Measurements from ENCODE around the gene PTMS. TPM values are rescaled to one million over a fixed set of nuclear protein-coding genes. Genes with fewer than 3 reads are reported as not detected.

PTMS gene
- total RNA-seq, 1 donor = 1.9 TPM

DNA sequence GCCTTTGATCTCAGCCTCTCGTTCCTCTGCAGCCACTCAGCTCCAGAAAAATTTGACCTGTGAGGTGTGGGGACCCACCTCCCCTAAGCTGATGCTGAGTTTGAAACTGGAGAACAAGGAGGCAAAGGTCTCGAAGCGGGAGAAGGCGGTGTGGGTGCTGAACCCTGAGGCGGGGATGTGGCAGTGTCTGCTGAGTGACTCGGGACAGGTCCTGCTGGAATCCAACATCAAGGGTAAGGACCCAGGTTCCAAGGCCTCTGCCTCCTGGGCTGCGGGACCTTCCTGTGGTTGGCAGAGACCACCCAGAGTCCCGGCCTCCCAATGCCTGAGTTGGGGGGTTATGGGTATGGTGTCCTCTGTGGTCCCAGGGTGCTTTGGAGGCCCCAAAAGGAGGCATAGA lies 50.9 kb downstream of the PTMS start:
- H3K9me3 ChIP-seq (ENCODE audit: low read depth, low read length) = no peaks in the 10 kb centered on the region
- no peak overlapping the region for H3K4me3 ChIP-seq (ENCODE audit: low read length)
- peaks cover 28% of the 10 kb centered on the region for H3K4me1 ChIP-seq (ENCODE audit: insufficient read depth, low read length)
- H3K27me3 ChIP-seq (ENCODE audit: insufficient read depth, low read length) = peaks cover 2% of the 10 kb centered on the region

DNA sequence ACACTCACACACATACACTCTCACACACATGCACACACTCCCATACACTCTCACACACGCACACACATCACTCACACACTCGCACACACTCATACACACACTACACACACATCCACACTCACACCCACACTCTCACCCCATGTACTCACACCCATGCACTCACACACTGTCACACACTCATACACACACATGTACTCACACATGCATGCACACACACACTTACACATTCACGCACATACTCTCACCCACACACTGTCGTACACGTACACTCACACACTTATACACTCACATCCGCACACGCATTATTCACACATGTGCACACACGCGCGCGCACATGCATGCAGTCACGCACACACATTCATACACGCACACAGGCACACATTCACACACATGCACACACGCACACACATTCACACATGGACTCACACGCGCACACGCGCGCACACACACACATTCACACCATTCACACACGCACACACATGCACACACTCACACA lies 51.5 kb downstream of the PTMS start:
- H3K4me1 ChIP-seq (ENCODE audit: insufficient read depth, low read length) = peaks cover 25% of the 10 kb centered on the region
- H3K9me3 ChIP-seq (ENCODE audit: low read depth, low read length) = no peaks in the 10 kb centered on the region
- H3K4me3 ChIP-seq (ENCODE audit: low read length) = no peak overlapping the region
- peaks cover 5% of the 10 kb centered on the region for H3K27me3 ChIP-seq (ENCODE audit: insufficient read depth, low read length)

DNA sequence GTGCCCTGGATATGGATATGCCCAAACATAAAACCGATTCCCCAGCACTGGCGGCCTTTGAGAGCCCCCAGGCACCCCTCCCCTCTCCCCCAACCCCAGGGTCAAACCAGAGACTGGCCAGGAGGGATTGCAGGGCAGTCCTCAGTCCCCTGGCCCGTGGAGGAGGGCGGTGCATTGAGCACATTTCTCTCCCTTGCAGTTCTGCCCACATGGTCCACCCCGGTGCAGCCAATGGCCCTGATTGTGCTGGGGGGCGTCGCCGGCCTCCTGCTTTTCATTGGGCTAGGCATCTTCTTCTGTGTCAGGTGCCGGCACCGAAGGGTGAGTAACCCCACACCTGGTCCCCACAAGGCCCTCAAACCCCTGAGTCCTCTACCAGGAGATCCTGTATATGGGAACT lies 52.1 kb downstream of the PTMS start:
- H3K4me1 ChIP-seq (ENCODE audit: insufficient read depth, low read length) = peaks cover 20% of the 10 kb centered on the region
- no peaks in the 10 kb centered on the region for H3K9me3 ChIP-seq (ENCODE audit: low read depth, low read length)
- no peak overlapping the region for H3K4me3 ChIP-seq (ENCODE audit: low read length)
- H3K27me3 ChIP-seq (ENCODE audit: insufficient read depth, low read length) = peaks cover 5% of the 10 kb centered on the region

DNA sequence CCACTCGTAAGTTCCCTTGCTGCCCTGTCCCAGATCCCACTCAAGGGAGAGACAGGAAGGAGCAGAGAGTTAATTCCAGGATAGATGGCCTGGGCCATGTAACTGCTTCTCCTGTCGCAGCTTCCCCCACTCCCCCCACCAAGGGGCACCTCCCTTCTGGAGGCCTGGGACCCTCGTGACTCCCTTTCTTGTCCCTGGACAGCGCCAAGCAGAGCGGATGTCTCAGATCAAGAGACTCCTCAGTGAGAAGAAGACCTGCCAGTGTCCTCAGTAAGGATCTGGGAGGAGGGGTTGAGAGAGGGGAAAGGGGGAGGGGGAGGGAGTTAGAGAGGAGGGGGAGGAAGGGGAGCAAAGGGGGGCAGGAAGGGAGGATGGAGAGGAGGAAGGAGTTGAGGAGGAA lies 52.5 kb downstream of the PTMS start:
- Histone ChIP-seq H3K27me3 (ENCODE audit: insufficient read depth, low read length) (peaks cover 5% of the 10 kb centered on the region), H3K9me3 (ENCODE audit: low read depth, low read length) (no peaks in the 10 kb centered on the region), H3K4me1 (ENCODE audit: insufficient read depth, low read length) (peaks cover 20% of the 10 kb centered on the region), H3K4me3 (ENCODE audit: low read length) (no peak overlapping the region)

DNA sequence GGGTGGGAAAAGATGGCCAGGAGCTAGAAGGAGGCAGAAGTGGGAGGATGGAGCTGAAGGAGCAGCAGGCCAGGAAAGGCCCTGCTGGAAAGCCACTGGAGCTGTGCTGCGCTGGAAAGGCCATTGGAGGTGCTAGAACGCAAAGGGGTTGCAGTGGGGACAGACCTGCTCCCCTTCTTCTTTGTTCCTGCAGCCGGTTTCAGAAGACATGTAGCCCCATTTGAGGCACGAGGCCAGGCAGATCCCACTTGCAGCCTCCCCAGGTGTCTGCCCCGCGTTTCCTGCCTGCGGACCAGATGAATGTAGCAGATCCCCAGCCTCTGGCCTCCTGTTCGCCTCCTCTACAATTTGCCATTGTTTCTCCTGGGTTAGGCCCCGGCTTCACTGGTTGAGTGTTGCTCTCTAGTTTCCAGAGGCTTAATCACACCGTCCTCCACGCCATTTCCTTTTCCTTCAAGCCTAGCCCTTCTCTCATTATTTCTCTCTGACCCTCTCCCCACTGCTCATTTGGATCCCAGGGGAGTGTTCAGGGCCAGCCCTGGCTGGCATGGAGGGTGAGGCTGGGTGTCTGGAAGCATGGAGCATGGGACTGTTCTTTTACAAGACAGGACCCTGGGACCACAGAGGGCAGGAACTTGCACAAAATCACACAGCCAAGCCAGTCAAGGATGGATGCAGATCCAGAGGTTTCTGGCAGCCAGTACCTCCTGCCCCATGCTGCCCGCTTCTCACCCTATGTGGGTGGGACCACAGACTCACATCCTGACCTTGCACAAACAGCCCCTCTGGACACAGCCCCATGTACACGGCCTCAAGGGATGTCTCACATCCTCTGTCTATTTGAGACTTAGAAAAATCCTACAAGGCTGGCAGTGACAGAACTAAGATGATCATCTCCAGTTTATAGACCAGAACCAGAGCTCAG lies 53.2 kb downstream of the PTMS start:
- no peak overlapping the region for H3K4me3 ChIP-seq (ENCODE audit: low read length)
- H3K4me1 ChIP-seq (ENCODE audit: insufficient read depth, low read length) = peaks cover 20% of the 10 kb centered on the region
- no peaks in the 10 kb centered on the region for H3K9me3 ChIP-seq (ENCODE audit: low read depth, low read length)
- peaks cover 5% of the 10 kb centered on the region for H3K27me3 ChIP-seq (ENCODE audit: insufficient read depth, low read length)

DNA sequence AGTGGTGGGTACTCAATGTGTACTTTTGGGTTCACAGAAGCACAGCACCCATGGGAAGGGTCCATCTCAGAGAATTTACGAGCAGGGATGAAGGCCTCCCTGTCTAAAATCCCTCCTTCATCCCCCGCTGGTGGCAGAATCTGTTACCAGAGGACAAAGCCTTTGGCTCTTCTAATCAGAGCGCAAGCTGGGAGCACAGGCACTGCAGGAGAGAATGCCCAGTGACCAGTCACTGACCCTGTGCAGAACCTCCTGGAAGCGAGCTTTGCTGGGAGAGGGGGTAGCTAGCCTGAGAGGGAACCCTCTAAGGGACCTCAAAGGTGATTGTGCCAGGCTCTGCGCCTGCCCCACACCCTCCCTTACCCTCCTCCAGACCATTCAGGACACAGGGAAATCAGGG lies 54.0 kb downstream of the PTMS start:
- no peak overlapping the region for H3K4me3 ChIP-seq (ENCODE audit: low read length)
- peaks cover 5% of the 10 kb centered on the region for H3K27me3 ChIP-seq (ENCODE audit: insufficient read depth, low read length)
- H3K4me1 ChIP-seq (ENCODE audit: insufficient read depth, low read length) = peaks cover 20% of the 10 kb centered on the region
- H3K9me3 ChIP-seq (ENCODE audit: low read depth, low read length) = no peaks in the 10 kb centered on the region

Other genes starting within 250 kb of the PTMS start
- 2,093 TPM for gene GAPDH, start 231.8 kb upstream of the PTMS start, total RNA-seq
- gene IFFO1, start 210.3 kb upstream of the PTMS start, total RNA-seq = 8.0 TPM
- gene NOP2, start 198.1 kb upstream of the PTMS start, total RNA-seq = 44.2 TPM
- gene CHD4, start 159.0 kb upstream of the PTMS start, total RNA-seq = 208 TPM
- gene LPAR5, start 130.4 kb upstream of the PTMS start, total RNA-seq = 4.1 TPM
- gene ACRBP, start 118.9 kb upstream of the PTMS start, total RNA-seq = 24.1 TPM
- 31.3 TPM for gene ING4, start 103.2 kb upstream of the PTMS start, total RNA-seq
- 23.2 TPM for gene ZNF384, start 77.0 kb upstream of the PTMS start, total RNA-seq
- gene PIANP, start 65.5 kb upstream of the PTMS start, total RNA-seq = not detected
- gene COPS7A, start 42.3 kb upstream of the PTMS start, total RNA-seq = 9.3 TPM
- gene MLF2, start 13.2 kb upstream of the PTMS start, total RNA-seq = 63.2 TPM
- gene LAG3, start 6.2 kb downstream of the PTMS start, total RNA-seq = 0.31 TPM
- gene CD4, start 23.2 kb downstream of the PTMS start, total RNA-seq = 94.3 TPM
- gene GPR162, start 55.5 kb downstream of the PTMS start, total RNA-seq = 4.2 TPM
- gene P3H3, start 62.0 kb downstream of the PTMS start, total RNA-seq = 2.6 TPM
- gene GNB3, start 74.6 kb downstream of the PTMS start, total RNA-seq = 0.21 TPM
- 0.10 TPM for gene CDCA3, start 84.9 kb downstream of the PTMS start, total RNA-seq
- 16.4 TPM for gene USP5, start 85.8 kb downstream of the PTMS start, total RNA-seq
- gene TPI1, start 101.2 kb downstream of the PTMS start, total RNA-seq = 202 TPM
- 1.6 TPM for gene SPSB2, start 106.9 kb downstream of the PTMS start, total RNA-seq
- 4.3 TPM for gene LRRC23, start 138.5 kb downstream of the PTMS start, total RNA-seq
- gene ENO2, start 148.2 kb downstream of the PTMS start, total RNA-seq = 11.4 TPM
- gene ATN1, start 161.6 kb downstream of the PTMS start, total RNA-seq = 4.6 TPM
- gene RNU7-1, start 177.5 kb downstream of the PTMS start, total RNA-seq = not detected
- 274 TPM for gene C12orf57, start 177.7 kb downstream of the PTMS start, total RNA-seq
- 99.9 TPM for gene PTPN6, start 185.0 kb downstream of the PTMS start, total RNA-seq
- gene PHB2, start 204.3 kb downstream of the PTMS start, total RNA-seq = 131 TPM
- 30.6 TPM for gene EMG1, start 204.6 kb downstream of the PTMS start, total RNA-seq